Heart left ventricle (tissue), 16 donors: ENCODE measurements around the gene KRT86. TPM values are rescaled to one million over a fixed set of nuclear protein-coding genes. Genes with fewer than 3 reads are reported as not detected.

Experiments
- ATAC-seq, 4 donors: fragments of 200-7000 bp; cut with Tn5 transposase; one replicate each; pipeline ENCODE4 v1.9.1; 2020 to 2022; ENCODE audit warnings: moderate library complexity in 4 of 4, mild to moderate bottlenecking in 3 of 4, moderate number of reproducible peaks in 1 of 4
- DNase-seq, 5 donors: peaks; one replicate each; pipeline ENCODE4 v3.0.0-alpha.2; 2020
- H3K27ac ChIP-seq, 12 donors: fragments of 200-600 bp; sonication (generic) in 4 of 12; one replicate each; pipeline versions ENCODE4 v1.5.0 to v1.8.0; 2016 to 2022; ENCODE audit warnings: mild to moderate bottlenecking in 2 of 12
- H3K27me3 ChIP-seq, 9 donors: fragments of 200-600 bp; sonication (generic) in 2 of 9; one replicate each; pipeline versions ENCODE4 v1.5.1 to v1.8.0; 2016 to 2022; ENCODE audit warnings: mild to moderate bottlenecking in 3 of 9
- H3K36me3 ChIP-seq, 9 donors: fragments of 200-600 bp; sonication (generic) in 2 of 9; one replicate each; pipeline versions ENCODE4 v1.5.0 to v1.8.0; 2018 to 2022; ENCODE audit warnings: mild to moderate bottlenecking in 2 of 9
- H3K4me1 ChIP-seq, 12 donors: fragments of 200-600 bp; sonication (generic) in 4 of 12; one replicate each; pipeline versions ENCODE4 v1.5.0 to v1.8.0; 2016 to 2022; ENCODE audit warnings: mild to moderate bottlenecking in 3 of 12
- H3K4me3 ChIP-seq, 12 donors: fragments of 200-600 bp; sonication (generic) in 4 of 12; one replicate each; pipeline versions ENCODE4 v1.5.0 to v1.8.0; 2017 to 2022; ENCODE audit warnings: mild to moderate bottlenecking in 9 of 12, moderate library complexity in 4 of 12
- H3K9me3 ChIP-seq, 12 donors: fragments of 200-600 bp; sonication (generic) in 4 of 12; one replicate each; pipeline versions ENCODE4 v1.5.0 to v1.8.0; 2016 to 2022; ENCODE audit warnings: mild to moderate bottlenecking in 1 of 12
- POLR2A ChIP-seq, 2 donors: fragments of 450-650 bp; IDR thresholded peaks; one replicate each; pipeline ENCODE4 v1.6.1; 2017; ENCODE audit warnings: antibody characterized with exemption in 2 of 2, mild to moderate bottlenecking in 2 of 2, moderate library complexity in 2 of 2
- WGBS, 4 donors: extraction: QIAGEN DNeasy Blood & Tissue Kit in 2 of 4; methylation state at CpG; one replicate each; pipeline versions ENCODE4 v1.1.5 to v1.1.7; 2013 to 2018; 5-methylcytosine and 5-hydroxymethylcytosine counted together
- intact Hi-C, 10 donors: fragments of 100-400 bp; cut with DNase I; formaldehyde crosslinking; loops; one replicate each; pipeline versions ENCODE4 v1.11.1 to v1.14.2; 2022
- polyA plus RNA-seq, 2 donors: library from polyadenylated mRNA; stranded (reverse); fragments of 200-250 nt; gene quantifications; one replicate each; pipeline ENCODE4 v1.2.3, GENCODE V29; 2013
- total RNA-seq, 9 donors: library from RNA; depleted of rRNA in 2 of 9; stranded (reverse); fragments of >200 nt in 2 of 9; fragmentation: NEBNext Ultra II Directional in 3 of 9; extraction: Animal tissue kit (Norgen Biotek cat#: 25700) in 3 of 9; gene quantifications; one replicate each; pipeline versions ENCODE4 v1.1.0 to v1.2.4, GENCODE V29; 2016 to 2023
- TF ChIP-seq, protein P1 (sequence below), 12 donors: fragments of 200-600 bp; sonication (generic) in 4 of 12; IDR thresholded peaks; one replicate each; pipeline versions ENCODE4 v1.5.0 to v1.8.0; 2018 to 2022; ENCODE audit warnings: antibody characterized with exemption in 12 of 12, mild to moderate bottlenecking in 5 of 12
- donor health status: ischemic (EF 13 %, LVEDD 7.1; RV severe dilation, severe dysfunction).
- donor health status: healthy with polysubstance abuse.
- donor health status: DM: no; HTN: yes; CAD: no.
- donor health status: DM: no; HTN: no; CAD: no.
- donor health status: ischemic (EF 25% LVEDD 6.9; RV normal size, moderate dysfunction).
- donor health status: ischemic (EF 25% LVEDD 5.7; RV mildly dilated, moderate dysfunction).
- donor health status: healthy.
- donor health status: DM: yes; HTN: yes; CAD: no.
- donor health status: ischemic (EF 35%, LVEDD 5.7; RV mildly dilated, moderate dysfunction).
- donor health status: nonischemic (EF 11% LVEDD 7.7; RV severe dilation, severe dysfunction).
- donor health status: DM: yes; HTN: yes; CAD: no.
- donor health status: PGD.
- donor health status: ischemic (EF 29% LVEDD 5.4; RV normal size, mild dysfunction).
- donor health status: nonischemic (EF 23%, LVEDD 6.1; RV moderate dilation, normal function).

Gene KRT86
- total and polyA plus RNA-seq, 11 donors, result not detected

DNA sequence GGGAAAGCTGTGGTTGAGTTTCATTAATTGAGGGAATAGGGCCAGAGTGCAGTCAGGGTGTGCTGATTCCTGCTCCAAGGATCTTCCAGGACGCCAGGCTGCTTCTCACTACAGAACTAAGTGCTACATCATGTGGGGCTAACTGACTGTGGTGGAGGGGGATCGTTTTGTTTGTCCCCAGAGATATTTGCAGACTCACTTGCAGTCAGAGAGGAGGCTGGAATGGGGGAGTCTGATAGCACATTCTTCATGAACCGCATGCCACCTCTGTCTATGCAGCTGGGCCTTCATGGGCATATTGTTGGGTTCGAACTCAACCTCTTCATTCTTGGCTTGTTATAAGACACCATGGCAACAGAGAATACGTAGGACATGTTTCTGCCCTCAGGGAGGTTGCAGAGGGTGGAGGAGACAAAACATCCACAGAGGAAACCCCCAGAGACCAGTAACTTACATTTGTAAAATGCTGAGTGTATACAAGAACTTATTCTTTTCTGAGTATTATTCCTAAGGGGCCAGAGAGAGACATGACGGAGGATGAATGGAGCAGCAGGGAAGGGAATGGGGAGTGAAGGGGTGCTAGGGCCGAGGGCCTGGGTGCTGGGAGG lies 28.4 kb upstream of the KRT86 start:
- Histone ChIP-seq H3K27ac (no peak overlapping the region), H3K4me1 (peaks cover 0 to 30% (median 14%) of the 10 kb centered on the region in 12 donors), H3K27me3 (peaks cover 0 to 24% (median 5%) of the 10 kb centered on the region in 9 donors), H3K4me3 (no peak overlapping the region), H3K36me3 (no peaks in the 10 kb centered on the region), H3K9me3 (no peaks in the 10 kb centered on the region)
- WGBS, 4 donors, result 78 to 90% (median 83%) methylated on average over 7 of the region's 7 CpGs
- no peak for ATAC-seq
- DNase-seq, result peak in 1 of 5 donors; percentile 1
- intact Hi-C loops, result no loop called here
- TF ChIP-seq, protein P1, sequence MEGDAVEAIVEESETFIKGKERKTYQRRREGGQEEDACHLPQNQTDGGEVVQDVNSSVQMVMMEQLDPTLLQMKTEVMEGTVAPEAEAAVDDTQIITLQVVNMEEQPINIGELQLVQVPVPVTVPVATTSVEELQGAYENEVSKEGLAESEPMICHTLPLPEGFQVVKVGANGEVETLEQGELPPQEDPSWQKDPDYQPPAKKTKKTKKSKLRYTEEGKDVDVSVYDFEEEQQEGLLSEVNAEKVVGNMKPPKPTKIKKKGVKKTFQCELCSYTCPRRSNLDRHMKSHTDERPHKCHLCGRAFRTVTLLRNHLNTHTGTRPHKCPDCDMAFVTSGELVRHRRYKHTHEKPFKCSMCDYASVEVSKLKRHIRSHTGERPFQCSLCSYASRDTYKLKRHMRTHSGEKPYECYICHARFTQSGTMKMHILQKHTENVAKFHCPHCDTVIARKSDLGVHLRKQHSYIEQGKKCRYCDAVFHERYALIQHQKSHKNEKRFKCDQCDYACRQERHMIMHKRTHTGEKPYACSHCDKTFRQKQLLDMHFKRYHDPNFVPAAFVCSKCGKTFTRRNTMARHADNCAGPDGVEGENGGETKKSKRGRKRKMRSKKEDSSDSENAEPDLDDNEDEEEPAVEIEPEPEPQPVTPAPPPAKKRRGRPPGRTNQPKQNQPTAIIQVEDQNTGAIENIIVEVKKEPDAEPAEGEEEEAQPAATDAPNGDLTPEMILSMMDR (IDR thresholded peaks at IDR 0.05), result no peak
- no peak for TF ChIP-seq POLR2A (IDR thresholded peaks at IDR 0.05)

DNA sequence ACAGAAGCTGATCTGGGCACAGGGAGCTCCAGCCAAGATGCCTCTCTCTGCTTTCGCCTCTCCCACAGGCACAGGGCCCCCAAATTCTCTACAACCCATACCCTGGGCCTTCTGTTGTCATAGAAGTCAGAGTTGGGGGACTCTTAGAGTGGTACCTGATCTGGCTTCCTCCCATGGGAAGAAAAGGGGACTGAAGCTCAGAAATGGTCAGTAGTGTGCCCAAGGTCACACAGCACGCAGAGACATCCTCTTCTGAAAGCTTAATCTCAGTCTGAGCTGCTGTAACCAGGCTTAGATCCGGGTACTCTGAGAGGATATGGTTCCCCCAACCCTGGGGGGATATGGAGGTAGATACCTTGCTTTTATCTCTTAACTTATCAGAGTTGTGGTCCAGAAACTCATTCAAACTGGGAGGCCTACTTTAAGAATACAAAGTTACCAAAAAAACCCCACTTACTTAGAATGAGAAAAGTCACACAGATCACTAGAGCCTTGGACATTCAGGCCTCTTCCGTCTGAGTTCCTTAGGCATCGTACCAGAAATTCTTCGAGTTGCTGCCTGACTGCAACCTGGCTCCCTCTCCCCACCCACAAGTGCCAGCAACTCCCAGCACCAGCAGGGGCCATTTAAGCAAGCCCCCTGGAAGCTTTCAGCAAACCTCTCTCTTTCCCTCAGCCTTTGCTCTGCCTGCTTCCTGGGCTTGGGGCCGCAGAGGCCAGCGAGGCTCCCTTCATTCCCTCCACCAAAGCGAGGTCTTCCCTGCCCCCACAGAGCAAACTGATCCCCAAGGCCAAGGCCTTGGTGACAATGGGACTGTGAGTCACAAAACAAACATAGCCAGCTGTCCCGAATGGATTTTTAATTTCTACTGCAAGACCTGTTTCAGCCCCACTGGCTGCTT lies 27.5 kb upstream of the KRT86 start:
- no peak overlapping the region for H3K27ac ChIP-seq
- no peak for TF ChIP-seq POLR2A (IDR thresholded peaks at IDR 0.05)
- TF ChIP-seq, protein P1 (IDR thresholded peaks at IDR 0.05), result no peak
- H3K27me3 ChIP-seq, result peaks cover 0 to 24% (median 5%) of the 10 kb centered on the region in 9 donors
- 63 to 73% (median 70%) methylated on average over 10 of the region's 10 CpGs for WGBS, 4 donors
- ATAC-seq, result no peak
- DNase-seq, result peak in 1 of 5 donors; percentile 40
- no peaks in the 10 kb centered on the region for H3K36me3 ChIP-seq
- H3K4me3 ChIP-seq, result no peak overlapping the region
- no peaks in the 10 kb centered on the region for H3K9me3 ChIP-seq
- intact Hi-C loops, result no loop called here
- H3K4me1 ChIP-seq, result peaks cover 0 to 30% (median 14%) of the 10 kb centered on the region in 12 donors

DNA sequence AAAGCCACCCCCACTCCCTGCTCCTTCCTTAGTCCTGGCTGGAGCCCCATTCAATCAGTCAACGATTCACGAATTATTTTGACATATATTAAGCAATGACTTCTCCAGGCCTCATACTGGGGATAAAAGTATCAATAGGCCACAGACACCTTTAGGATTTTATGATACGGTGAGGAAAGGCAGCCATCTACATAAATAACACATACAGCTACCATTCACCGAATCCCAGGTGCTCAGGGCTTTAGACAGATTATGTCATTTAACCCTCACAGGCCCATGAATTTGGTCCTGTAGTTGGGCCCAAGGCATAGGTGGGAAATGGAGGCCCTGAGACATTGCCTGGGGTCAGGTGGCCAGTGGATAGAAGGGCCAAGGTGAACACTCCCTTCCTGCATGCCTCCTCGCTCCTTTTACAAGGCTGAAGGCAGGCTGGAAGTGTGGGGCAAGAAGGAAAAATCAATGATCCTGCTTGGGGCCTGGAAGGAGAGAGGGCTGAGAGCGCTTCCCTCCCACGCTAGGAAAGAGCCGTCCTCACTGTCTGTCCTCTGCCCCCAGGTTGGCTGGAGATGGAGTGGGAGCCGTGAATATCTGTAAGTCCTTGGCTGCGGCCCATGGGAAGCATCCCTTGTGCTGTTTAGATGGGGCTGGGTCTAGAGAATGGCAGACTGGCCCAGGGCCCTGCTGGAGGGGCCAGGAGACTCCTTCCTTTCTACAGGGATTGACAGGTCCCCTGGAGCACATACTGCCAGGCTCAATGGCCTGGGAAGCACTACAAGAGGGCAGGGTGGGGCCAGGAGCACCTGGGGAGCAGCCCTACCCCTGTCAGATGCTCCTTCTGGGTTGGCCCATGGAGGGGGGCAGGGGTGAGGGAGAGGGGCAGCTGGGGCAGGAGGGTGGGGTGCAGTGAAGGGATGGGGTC lies 26.6 kb upstream of the KRT86 start:
- Histone ChIP-seq H3K27ac (peak overlapping the region in 1 of 12 donors; percentile 40), H3K4me1 (peaks cover 0 to 30% (median 14%) of the 10 kb centered on the region in 12 donors)

More for the DNA sequence above, 26.6 kb upstream of the KRT86 start:
- peaks cover 0 to 24% (median 5%) of the 10 kb centered on the region in 9 donors for H3K27me3 ChIP-seq
- 81 to 89% (median 87%) methylated on average over 10 of the region's 10 CpGs for WGBS, 4 donors
- H3K9me3 ChIP-seq, result no peaks in the 10 kb centered on the region
- ATAC-seq, result no peak
- no peak overlapping the region for H3K4me3 ChIP-seq
- no peaks in the 10 kb centered on the region for H3K36me3 ChIP-seq
- intact Hi-C loops, result no loop called here
- TF ChIP-seq POLR2A (IDR thresholded peaks at IDR 0.05), result no peak
- TF ChIP-seq, protein P1 (IDR thresholded peaks at IDR 0.05), result no peak
- peak in 1 of 5 donors; percentile 8 for DNase-seq
